ENCODE measurements around the gene TASP1.

TASP1 gene

GRCh38 chr20:13443690-13444089 lies 195.0 kb downstream of the TASP1 start:
- no peak overlapping the region for H3K4me3 ChIP-seq (ENCODE audit: low read depth, low read length)

DNA sequence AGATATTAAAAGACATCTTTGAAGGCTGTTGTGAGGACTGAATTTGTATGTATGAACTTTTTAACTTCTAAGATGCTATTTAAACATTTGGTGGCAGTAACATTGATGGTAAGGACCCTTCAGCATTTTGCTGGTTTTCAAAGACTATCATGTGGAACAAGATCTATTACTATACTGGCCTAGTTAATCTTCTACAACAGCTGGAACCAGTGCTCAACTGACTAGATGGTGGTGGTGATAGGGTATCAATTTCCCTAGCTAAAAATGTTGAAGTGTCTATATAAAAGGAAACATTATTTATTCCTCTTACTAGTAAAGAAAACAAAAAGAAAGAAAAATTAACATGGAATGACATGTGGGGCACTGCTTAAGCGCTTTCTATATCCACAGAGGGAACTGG lies 195.7 kb downstream of the TASP1 start:
- TF ChIP-seq, protein P1, sequence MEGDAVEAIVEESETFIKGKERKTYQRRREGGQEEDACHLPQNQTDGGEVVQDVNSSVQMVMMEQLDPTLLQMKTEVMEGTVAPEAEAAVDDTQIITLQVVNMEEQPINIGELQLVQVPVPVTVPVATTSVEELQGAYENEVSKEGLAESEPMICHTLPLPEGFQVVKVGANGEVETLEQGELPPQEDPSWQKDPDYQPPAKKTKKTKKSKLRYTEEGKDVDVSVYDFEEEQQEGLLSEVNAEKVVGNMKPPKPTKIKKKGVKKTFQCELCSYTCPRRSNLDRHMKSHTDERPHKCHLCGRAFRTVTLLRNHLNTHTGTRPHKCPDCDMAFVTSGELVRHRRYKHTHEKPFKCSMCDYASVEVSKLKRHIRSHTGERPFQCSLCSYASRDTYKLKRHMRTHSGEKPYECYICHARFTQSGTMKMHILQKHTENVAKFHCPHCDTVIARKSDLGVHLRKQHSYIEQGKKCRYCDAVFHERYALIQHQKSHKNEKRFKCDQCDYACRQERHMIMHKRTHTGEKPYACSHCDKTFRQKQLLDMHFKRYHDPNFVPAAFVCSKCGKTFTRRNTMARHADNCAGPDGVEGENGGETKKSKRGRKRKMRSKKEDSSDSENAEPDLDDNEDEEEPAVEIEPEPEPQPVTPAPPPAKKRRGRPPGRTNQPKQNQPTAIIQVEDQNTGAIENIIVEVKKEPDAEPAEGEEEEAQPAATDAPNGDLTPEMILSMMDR (IDR thresholded peaks at IDR 0.05; ENCODE audit: low read depth, low read length, missing control alignments) = no peak
- no peak overlapping the region for H3K4me3 ChIP-seq (ENCODE audit: low read depth, low read length)
- no peak for DNase-seq (ENCODE audit: low read depth)

More at GRCh38 chr20:13443690-13444089, 195.0 kb downstream of the TASP1 start:
- no peak for DNase-seq (ENCODE audit: low read depth)
- TF ChIP-seq, protein P1 (IDR thresholded peaks at IDR 0.05; ENCODE audit: low read depth, low read length, missing control alignments) = no peak

GRCh38 chr20:13441388-13441787 lies 197.3 kb downstream of the TASP1 start:
- no peak overlapping the region for H3K4me3 ChIP-seq (ENCODE audit: low read depth, low read length)
- TF ChIP-seq, protein P1 (IDR thresholded peaks at IDR 0.05; ENCODE audit: low read depth, low read length, missing control alignments) = no peak
- no peak for DNase-seq (ENCODE audit: low read depth)

DNA sequence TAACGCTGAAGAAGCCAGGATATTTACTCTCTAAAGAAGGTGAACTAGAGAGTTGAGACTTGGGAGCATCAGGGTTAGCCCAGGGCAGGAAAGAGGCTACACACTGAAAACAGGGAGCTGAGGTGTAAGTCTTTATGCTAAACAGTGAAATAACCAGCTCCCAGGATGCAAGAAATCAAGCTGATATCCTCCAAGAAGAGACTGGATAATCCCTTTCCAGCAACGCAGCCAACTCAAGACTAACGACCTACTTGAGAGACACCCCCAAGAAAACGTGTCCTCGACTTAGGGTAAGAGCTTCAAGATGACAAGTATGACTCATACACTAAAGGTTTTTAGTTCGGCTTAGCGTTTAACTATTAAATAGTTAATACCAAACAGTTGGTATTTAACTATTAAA lies 202.2 kb downstream of the TASP1 start:
- DNase-seq (ENCODE audit: low read depth) = no peak
- TF ChIP-seq, protein P1 (IDR thresholded peaks at IDR 0.05; ENCODE audit: low read depth, low read length, missing control alignments) = no peak
- no peak overlapping the region for H3K4me3 ChIP-seq (ENCODE audit: low read depth, low read length)

GRCh38 chr20:13432126-13432525 lies 206.6 kb downstream of the TASP1 start:
- TF ChIP-seq, protein P1 (IDR thresholded peaks at IDR 0.05; ENCODE audit: low read depth, low read length, missing control alignments) = no peak
- no peak overlapping the region for H3K4me3 ChIP-seq (ENCODE audit: low read depth, low read length)
- DNase-seq (ENCODE audit: low read depth) = no peak

GRCh38 chr20:13430346-13431002 lies 208.3 kb downstream of the TASP1 start:
- TF ChIP-seq, protein P1 (IDR thresholded peaks at IDR 0.05; ENCODE audit: low read depth, low read length, missing control alignments) = no peak
- peak; percentile 43 for DNase-seq (ENCODE audit: low read depth)
- no peak overlapping the region for H3K4me3 ChIP-seq (ENCODE audit: low read depth, low read length)

DNA sequence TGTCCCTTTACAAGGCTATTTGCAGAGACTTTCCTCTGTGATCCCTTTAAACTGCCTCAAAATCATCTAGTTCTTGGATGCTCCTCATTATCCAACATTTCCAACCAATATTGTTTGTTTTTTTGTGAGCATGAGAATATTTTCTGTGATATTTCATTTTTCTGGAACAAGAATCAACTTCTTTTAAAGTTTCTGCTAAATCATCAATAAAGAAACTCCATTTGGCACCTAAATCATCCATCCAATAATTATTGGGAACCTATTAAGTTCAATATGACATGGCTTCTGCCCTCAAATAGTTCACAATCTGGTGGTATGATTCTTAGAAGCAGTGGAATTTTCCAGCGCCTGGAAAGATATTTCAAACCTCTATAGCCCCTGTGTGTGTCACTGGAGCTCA lies 210.0 kb downstream of the TASP1 start:
- no peak for DNase-seq (ENCODE audit: low read depth)
- TF ChIP-seq, protein P1 (IDR thresholded peaks at IDR 0.05; ENCODE audit: low read depth, low read length, missing control alignments) = no peak
- no peak overlapping the region for H3K4me3 ChIP-seq (ENCODE audit: low read depth, low read length)

All from GM12864 (cell line).